Gastrocnemius medialis (tissue), 4 donors: ENCODE measurements around the gene ATE1.

Experiments used
- CTCF ChIP-seq, 5 experiments: fragments of 450-650 bp in 3 of 5; fragments of 200-600 bp in 2 of 5; sonication (generic) in 2 of 5; IDR thresholded peaks in 4 of 5; conservative IDR thresholded peaks in 1 of 5; 1 replicate in 4 of 5; 2 replicates in 1 of 5; pipeline ENCODE4 v1.5.1; 2016 to 2019; ENCODE audit warnings: antibody characterized with exemption in 5 of 5, mild to moderate bottlenecking in 3 of 5, moderate library complexity in 3 of 5
- POLR2A ChIP-seq, 2 donors: fragments of 450-650 bp; IDR thresholded peaks; one replicate each; pipeline ENCODE4 v1.6.1; 2017; ENCODE audit warnings: antibody characterized with exemption in 2 of 2, mild to moderate bottlenecking in 2 of 2, moderate library complexity in 2 of 2

GRCh38 chr10:121774813-121775212, 153.0 kb downstream of the ATE1 start:
- TF ChIP-seq CTCF (IDR thresholded peaks at IDR 0.05 in 4 of 5, conservative IDR thresholded peaks at IDR 0.05 in 1 of 5) = no peak
- no peak for TF ChIP-seq POLR2A (IDR thresholded peaks at IDR 0.05)
